ENCODE results near the gene NUP205.

NUP205 gene

GRCh38 chr7:135550196-135550595 is 7.5 kb upstream of the NUP205 start:
- DNase-seq (ENCODE audit: low read depth), result no peak

- DNase-seq (ENCODE audit: low read depth), result no peak
Measured at GRCh38 chr7:135552148-135552547, 5.6 kb upstream of the NUP205 start.

- no peak for DNase-seq (ENCODE audit: low read depth)
Measured at GRCh38 chr7:135553346-135553745, 4.4 kb upstream of the NUP205 start.

GRCh38 chr7:135558337-135558767 is 635 bp downstream of the NUP205 start:
- DNase-seq (ENCODE audit: low read depth), result peak; percentile 34

GRCh38 chr7:135558881-135559280 is 1.2 kb downstream of the NUP205 start:
- no peak for DNase-seq (ENCODE audit: low read depth)

GRCh38 chr7:135560631-135561030 is 2.9 kb downstream of the NUP205 start:
- DNase-seq (ENCODE audit: low read depth), result no peak

- DNase-seq (ENCODE audit: low read depth), result no peak
Measured at GRCh38 chr7:135562720-135563119, 5.0 kb downstream of the NUP205 start.

- no peak for DNase-seq (ENCODE audit: low read depth)
Measured at GRCh38 chr7:135571834-135572233, 14.1 kb downstream of the NUP205 start.

GRCh38 chr7:135573541-135573940 is 15.8 kb downstream of the NUP205 start:
- no peak for DNase-seq (ENCODE audit: low read depth)

- no peak for DNase-seq (ENCODE audit: low read depth)
Measured at GRCh38 chr7:135575296-135575695, 17.6 kb downstream of the NUP205 start.

- DNase-seq (ENCODE audit: low read depth), result no peak
Measured at GRCh38 chr7:135578569-135578968, 20.9 kb downstream of the NUP205 start.

- DNase-seq (ENCODE audit: low read depth), result no peak
Measured at GRCh38 chr7:135584362-135585353, 26.9 kb downstream of the NUP205 start.

GRCh38 chr7:135597181-135597925 is 39.6 kb downstream of the NUP205 start:
- DNase-seq (ENCODE audit: low read depth), result no peak

GRCh38 chr7:135597926-135598305 is 40.2 kb downstream of the NUP205 start:
- DNase-seq (ENCODE audit: low read depth), result no peak

- DNase-seq (ENCODE audit: low read depth), result no peak
Measured at GRCh38 chr7:135599471-135599870, 41.8 kb downstream of the NUP205 start.

GRCh38 chr7:135600226-135600625 is 42.5 kb downstream of the NUP205 start:
- DNase-seq (ENCODE audit: low read depth), result no peak

- DNase-seq (ENCODE audit: low read depth), result no peak
Measured at GRCh38 chr7:135601182-135601581, 43.5 kb downstream of the NUP205 start.

- no peak for DNase-seq (ENCODE audit: low read depth)
Measured at GRCh38 chr7:135602304-135602703, 44.6 kb downstream of the NUP205 start.

GRCh38 chr7:135616136-135616535 is 58.4 kb downstream of the NUP205 start:
- no peak for DNase-seq (ENCODE audit: low read depth)

- no peak for DNase-seq (ENCODE audit: low read depth)
Measured at GRCh38 chr7:135617781-135618180, 60.1 kb downstream of the NUP205 start.

GRCh38 chr7:135618510-135618909 is 60.8 kb downstream of the NUP205 start:
- DNase-seq (ENCODE audit: low read depth), result no peak

GRCh38 chr7:135620447-135620846 is 62.7 kb downstream of the NUP205 start:
- DNase-seq (ENCODE audit: low read depth), result no peak

All from stimulated activated CD8-positive, alpha-beta memory T cell treated with anti-CD3 and anti-CD28 coated beads, Interleukin-7, amount 100 ng/mL, for 24 hours (primary cell).